Lower leg skin (tissue), 3 donors: ENCODE results near the gene AFF1.

ENCODE experiments used
- CTCF ChIP-seq, 3 donors: fragments of 450-650 bp; IDR thresholded peaks; one replicate each; pipeline ENCODE4 v1.5.1; 2016; ENCODE audit warnings: antibody characterized with exemption in 3 of 3, mild to moderate bottlenecking in 3 of 3, moderate library complexity in 2 of 3
- POLR2A ChIP-seq, 2 donors: fragments of 450-650 bp; IDR thresholded peaks; one replicate each; pipeline ENCODE4 v1.6.1; 2016 to 2017; ENCODE audit warnings: antibody characterized with exemption in 2 of 2, mild to moderate bottlenecking in 1 of 2, moderate library complexity in 1 of 2

- no peak for TF ChIP-seq CTCF (IDR thresholded peaks at IDR 0.05)
- TF ChIP-seq POLR2A (IDR thresholded peaks at IDR 0.05) = no peak
Measured at GRCh38 chr4:86935566-86935852, 698 bp downstream of the AFF1 start.
